GM08714 (cell line): ENCODE measurements around the gene HOXD12.

Experiments
- H3K4me3 ChIP-seq: fragments of 200-500 bp; sonication (Bioruptor generic); 2 replicates; pipeline ENCODE4 v1.5.1; 2014; ENCODE audit warnings: mild to moderate bottlenecking, low read length, inconsistent platforms
- ZNF274 ChIP-seq: IDR thresholded peaks from 2 replicates; pipeline ENCODE4 v1.6.1; 2012; ENCODE audit warnings: mild to moderate bottlenecking, low read depth, low read length

Gene HOXD12

DNA sequence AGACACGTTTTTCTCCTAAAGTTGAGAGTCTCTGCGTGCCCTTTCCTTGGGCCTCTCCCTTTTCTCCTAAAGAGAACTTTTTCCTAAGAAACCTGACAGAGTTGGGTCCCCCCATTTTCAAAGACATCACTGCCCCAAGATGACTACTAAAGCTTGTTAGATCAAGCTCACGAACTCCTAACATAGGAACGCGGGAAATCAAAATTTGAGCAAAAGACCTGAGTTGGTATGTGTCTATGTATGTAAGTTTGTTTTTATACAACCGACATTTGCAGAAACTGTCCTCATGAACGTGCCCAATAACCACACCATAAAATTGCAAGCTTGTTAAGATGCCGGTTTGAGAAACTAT lies 5.7 kb upstream of the HOXD12 start:
- TF ChIP-seq ZNF274, result no peak
- H3K4me3 ChIP-seq, result no peak overlapping the region

DNA sequence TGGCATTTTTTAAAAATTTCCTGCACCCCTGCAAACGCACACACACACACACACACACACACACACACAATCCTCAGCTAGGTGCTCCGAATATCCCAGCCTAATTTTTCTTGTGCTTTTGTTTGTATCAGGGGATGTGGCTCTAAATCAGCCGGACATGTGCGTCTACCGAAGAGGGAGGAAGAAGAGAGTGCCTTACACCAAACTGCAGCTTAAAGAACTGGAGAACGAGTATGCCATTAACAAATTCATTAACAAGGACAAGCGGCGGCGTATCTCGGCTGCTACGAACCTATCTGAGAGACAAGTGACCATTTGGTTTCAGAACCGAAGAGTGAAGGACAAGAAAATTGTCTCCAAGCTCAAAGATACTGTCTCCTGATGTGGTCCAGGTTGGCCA lies 5.2 kb upstream of the HOXD12 start:
- TF ChIP-seq ZNF274, result no peak
- no peak overlapping the region for H3K4me3 ChIP-seq

DNA sequence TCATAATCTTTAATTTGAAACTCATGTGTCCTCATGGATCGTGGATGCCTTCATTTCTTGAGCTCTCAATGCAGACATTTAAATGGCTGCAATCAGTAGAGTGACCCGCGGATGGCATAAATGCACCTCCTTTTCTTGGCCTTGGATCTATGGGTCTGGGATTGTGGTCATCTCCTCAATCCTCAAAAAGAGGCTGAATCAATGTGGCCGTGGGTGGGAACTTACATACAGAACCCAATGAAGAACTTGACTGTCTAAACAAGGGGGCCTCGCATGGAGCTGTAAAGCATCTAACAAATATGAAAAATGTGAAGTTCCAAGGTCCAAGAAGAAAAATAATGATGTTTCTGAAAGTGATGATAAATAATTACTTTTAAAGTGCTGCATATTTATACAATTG lies 4.2 kb upstream of the HOXD12 start:
- H3K4me3 ChIP-seq, result no peak overlapping the region
- TF ChIP-seq ZNF274, result no peak

DNA sequence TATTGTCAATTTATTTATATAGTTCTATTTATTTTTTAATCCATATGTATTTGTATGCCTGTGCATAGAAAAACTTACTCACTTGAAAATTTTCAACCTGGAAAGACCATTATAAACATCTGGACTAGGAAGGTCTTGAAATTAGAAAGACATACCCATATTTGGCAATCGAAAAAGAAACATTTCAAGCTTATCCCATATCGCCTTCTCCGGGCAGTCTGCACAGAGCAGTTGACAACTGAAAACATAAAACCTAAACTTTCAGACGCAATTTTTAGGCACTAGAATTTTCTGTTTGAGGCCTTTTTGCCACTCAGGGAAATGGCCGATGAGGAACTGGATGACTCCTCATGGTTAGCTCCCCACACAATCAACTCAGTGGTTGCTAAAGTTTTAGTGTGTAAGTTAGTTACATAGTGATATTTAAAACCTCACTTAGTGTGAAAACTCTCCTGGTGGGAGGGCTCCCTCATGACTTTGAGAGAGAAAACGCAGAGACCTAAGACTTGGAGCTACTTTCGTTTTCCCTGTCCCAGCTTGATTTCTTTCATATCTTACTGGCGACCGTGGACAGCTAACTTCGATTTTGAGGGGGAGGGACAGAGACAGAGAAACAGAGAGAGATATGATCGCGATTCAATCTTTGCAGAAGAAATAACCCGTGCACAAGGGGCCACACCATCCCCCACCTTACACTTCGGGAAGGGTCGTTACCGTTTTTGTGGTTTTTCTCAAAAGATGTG lies 3.2 kb upstream of the HOXD12 start:
- H3K4me3 ChIP-seq, result peak overlapping the region; percentile 44; the same call in 1 of the 2 replicates
- TF ChIP-seq ZNF274, result no peak

DNA sequence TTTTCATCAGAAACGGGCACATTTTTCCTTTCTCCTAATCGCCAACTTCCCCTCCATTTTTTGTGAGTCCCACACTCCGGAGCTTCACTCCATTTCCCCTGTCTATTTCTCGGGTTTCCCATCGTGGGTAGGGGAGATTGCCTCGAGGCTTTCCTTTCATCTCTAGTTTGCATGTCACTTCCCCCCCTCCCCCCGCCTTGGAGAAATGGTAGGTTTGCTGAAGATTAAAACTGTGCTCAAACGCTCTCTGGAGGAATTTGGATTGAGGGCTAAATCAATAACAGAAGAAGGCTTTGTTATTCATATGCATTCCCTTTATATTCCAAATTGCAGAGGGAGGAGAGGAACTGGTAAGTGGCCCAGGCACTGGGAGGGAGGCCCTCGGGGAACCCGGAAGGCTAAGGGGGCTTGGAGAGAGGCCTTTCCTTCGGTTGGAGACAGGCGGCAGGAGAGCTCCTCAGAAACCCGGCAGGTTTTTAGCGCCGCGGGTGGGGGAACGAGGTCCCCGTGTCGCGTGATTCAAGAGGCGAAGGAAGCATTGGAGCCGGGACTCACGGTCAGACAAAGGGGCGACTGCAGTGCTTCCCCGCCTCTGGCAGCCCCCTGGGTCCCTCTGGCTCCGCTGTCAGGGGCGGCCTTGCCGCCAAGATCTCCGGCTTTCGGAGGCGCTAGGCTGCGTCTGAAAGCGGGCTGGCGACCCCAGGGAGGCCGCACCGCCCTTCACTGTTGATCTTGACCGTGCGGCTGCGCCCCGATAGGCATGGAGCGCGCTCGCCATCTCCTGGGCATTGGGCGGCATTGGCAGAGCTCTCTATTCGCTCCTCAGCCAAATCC lies 2.4 kb upstream of the HOXD12 start:
- peak overlapping the region; percentile 44; the same call in 1 of the 2 replicates for H3K4me3 ChIP-seq
- no peak for TF ChIP-seq ZNF274

DNA sequence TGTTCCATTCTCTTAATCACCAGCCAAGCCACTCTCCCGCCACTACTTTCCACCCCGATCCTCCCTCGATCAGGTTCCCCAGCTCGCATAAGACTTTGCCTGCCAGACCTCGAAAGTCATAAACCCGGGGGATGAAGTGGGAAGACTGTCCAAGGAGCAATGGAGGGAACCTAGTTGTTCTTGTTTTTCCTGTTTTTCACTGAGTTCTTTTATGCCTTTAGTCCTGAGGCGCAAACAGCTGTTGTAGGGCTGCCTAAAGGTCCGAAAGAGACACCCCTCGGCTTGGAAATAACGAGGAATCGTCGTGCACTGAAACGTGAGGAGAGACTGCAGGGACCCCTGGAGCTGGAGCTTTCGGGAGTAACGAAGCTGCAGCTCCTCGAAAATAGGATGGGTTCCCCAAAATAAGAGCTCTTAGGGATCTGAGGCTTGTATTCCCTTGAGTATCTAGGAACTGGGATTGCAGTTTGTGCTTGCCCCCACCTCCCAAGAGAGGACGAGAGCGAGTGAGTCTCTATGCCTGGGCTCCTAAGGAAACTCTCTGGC lies 1.7 kb upstream of the HOXD12 start:
- H3K4me3 ChIP-seq, result no peak overlapping the region

DNA sequence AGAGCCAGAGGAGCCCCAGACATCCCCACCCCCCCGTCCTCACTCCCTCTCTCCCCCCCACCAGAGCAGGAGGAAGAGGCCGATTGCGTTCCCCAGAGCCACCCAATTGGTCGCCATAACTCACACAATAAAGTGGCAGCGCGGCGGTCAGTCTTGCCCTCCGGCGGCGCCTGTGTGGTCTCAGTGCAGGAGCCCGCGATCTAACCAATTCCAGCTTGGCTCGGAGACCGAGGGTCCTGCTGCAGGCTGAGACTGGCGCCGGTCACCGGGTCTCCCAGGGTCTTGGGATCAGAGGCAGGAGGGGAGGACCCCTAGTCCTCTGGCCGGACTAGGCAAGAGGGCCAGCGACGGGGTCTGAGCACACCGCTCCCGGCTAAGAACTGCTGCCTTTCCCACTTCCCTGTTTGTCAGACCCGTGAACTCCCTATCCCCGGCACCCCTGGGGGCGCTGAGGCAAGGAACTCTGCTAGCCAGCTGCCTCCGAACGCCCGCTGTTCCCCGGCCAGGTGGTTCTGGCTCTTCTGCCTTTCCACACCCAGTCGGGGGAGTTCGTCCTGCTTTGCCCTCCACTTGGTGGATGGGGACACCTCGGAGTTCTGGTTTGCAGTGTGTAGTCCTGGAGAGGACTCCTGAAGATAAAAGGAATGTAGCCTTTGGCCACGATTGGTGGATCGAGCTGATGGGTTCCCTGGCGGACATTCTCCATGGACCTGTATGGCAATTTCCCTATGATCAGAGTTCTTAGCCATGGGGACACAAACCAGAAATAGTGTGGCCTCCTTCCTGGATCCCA lies 1.0 kb upstream of the HOXD12 start:
- H3K4me3 ChIP-seq, result no peak overlapping the region
- no peak for TF ChIP-seq ZNF274

More for the DNA sequence above, 1.7 kb upstream of the HOXD12 start:
- TF ChIP-seq ZNF274, result no peak

DNA sequence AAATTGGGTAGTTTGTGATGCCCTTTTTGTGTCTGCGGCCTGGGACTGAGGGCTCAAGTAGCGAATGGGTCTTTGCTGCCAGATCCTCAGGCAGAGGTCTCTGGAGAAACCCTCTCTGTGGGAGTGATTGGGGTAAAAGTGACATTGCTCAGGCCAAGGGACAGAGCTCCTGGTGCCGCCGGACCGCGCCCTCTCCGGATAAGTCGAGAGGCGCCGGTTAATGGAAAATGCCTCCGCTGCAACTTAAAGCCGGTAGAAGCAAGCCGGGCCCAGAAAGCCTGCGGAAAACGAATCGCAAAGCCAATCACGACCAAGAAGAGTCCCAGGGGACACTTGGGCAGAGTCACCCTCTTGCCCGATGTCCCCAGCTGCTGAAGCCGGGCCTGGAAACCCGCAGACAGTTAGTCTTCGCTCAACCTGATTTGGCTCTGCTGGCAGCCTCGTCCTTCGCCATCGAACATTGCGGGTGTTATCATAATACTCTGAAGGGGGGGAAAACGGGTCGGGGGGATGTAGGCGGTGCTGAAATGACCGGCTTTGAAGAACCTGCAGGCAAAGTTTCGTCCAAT lies 352 bp upstream of the HOXD12 start:
- no peak for TF ChIP-seq ZNF274
- no peak overlapping the region for H3K4me3 ChIP-seq

DNA sequence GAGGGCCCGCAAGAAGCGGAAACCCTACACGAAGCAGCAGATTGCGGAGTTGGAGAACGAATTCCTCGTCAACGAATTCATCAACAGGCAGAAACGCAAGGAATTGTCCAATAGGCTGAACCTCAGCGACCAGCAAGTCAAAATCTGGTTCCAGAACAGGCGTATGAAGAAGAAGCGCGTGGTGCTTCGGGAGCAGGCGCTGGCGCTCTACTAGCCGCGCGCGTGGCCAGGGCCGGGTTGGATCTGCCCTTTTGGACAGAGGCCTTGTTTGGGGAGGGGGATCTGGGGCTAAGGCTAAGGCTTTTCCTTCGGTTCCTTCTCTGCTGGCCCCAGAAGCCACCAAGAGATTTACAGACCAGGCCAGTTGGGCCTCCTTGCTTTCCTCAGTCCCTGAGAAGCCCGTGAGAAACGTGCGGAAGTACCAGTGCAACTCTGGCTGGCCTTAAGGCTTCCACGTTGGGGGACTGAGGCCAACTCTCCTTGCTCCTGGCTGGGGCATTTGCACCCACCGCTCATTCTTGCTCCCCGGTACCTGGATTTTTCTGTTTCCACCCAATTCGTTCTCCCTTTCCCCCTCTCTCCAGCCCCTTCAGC lies 1.0 kb downstream of the HOXD12 start:
- H3K4me3 ChIP-seq, result no peak overlapping the region
- TF ChIP-seq ZNF274, result no peak

DNA sequence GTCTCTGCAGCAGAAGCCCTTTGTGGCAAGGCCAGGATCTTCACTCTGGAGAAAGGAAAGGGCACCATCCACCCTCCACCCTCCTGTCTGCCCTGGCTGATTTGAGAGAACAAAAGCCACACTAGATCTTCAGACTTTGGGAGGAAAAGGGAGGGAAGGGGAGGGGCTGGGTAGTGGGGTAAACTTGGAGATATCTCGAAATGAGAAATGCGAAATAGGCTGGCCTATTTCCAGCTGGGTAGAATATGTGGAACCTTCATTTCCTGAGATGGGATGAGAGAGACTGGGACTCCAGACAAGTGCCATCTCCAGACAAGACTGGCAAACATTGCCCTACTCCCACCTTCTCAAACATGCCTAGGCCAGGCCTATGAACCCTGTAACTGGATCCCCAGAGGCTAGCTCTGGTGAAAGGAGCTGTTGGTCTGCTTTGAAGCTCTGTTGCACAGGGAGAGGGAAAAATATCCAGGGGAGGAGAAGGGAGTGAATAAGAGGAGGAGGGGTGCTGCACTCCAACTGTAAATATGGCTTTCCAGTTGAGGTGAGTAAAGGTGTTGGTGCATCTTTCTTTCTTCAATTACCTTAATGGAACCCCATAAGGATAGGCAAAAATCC lies 1.7 kb downstream of the HOXD12 start:
- TF ChIP-seq ZNF274, result no peak

DNA sequence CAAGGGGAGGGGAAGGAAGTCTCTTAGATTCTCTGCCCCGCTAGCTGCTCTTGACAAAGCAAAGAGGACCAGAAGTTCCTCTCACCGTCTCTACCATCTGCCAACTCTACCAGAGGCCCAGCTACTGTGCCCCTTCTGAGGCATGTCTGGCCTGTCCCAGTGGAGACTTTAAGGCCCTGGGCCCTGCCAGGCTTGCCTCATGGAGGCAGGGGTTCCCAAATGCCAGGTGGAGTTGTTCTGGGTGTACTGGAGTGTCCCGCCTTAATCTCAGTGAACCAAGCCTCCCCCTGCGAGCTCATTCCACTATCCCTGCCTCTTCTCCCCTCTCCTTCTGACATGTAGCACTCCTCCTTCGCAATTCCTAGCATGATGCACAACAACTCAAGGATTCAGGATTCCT lies 2.2 kb downstream of the HOXD12 start:
- TF ChIP-seq ZNF274, result no peak
- H3K4me3 ChIP-seq, result no peak overlapping the region

More for the DNA sequence above, 1.7 kb downstream of the HOXD12 start:
- no peak overlapping the region for H3K4me3 ChIP-seq

DNA sequence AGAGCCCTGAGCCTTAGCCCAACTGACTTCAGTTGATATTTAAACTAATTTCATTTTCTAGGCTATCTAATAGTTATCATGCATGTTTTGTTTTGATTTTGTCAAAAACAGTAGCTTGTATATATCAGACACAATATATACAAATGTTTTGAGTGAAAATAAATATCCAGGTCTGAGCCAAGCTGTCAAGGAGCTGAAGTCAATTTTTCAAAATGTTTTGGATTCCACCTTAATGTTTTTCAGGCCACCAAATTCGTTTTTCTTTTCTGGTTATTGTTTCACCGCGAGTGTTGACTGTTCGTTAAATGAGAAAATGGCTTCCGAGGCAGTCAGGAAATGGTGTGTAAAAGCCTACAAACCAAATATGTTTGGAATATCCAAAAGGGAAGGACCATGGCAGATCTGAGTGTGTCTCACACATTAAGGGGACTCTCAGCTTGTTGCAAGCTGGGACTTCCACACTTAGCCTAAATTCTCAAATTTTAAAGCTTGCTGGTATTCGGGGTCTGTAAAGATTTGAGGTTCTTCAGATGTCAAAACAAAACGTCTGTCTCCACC lies 2.8 kb downstream of the HOXD12 start:
- H3K4me3 ChIP-seq, result no peak overlapping the region
- TF ChIP-seq ZNF274, result no peak

DNA sequence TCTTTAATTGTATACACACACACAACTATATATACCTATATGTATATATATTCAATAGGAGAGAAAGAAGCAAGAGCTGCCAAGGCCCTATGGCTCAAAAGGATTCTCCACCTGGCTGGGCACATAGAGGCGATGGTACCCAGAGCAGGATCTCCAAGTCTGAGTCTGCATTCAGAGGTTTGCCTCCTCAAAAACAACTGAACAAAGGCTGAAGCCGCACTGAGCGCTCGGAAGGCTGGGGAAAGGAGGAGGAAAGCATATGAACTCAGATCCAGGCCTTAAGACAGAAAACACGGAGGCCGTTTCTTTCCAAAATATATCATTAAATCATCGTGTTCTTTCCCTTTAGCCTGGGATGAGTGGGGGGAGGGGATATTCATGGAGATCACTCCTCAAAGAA lies 3.6 kb downstream of the HOXD12 start:
- no peak overlapping the region for H3K4me3 ChIP-seq
- TF ChIP-seq ZNF274, result no peak
